GM21528 (cell line): ENCODE data around the gene APOA4.
"Not testable (repeated sequence)": the region's sequence is repeated elsewhere in the genome, so short reads cannot be mapped to it uniquely, and the experiment has no call there.

Experiments used
- ATAC-seq: cut with Tn5 transposase; IDR thresholded peaks from one replicate; pipeline ENCODE4 v1.9.1; 2021; ENCODE audit warnings: mild to moderate bottlenecking, moderate library complexity; ENCODE audit not compliant: unreplicated experiment, low FRiP score

The APOA4 gene

DNA sequence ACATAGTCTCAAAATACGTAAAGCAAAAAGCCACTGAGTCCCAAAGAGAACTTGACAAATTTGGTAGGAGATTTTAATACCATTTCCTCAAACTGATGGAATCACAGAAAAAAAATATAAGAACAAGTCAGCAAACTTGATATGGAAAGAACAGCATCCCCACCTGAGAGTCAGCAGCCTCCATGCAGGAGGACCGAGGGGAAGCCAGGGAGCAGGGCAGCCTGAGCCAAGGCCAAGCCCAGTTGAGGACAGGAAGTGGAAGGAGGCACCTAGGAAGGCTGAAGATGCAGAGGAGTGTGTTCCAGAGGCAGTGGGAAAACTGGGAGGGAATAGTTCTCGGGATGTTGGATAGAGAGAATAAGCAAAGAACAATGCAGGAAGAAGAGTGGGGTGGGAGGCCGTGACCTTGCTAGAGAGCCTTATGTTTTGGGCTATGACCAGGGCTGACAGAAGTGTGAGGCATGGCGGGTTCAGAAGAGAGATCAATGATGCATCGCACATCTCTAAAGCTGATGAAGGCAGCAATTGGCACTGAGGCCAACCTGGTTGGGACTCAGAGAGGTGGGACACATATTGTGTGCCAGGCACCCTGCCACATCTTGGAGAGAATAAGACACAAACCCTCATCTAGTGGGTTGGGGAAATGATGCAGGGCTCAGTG is 15.4 kb downstream of the APOA4 start:
- ATAC-seq = no peak

DNA sequence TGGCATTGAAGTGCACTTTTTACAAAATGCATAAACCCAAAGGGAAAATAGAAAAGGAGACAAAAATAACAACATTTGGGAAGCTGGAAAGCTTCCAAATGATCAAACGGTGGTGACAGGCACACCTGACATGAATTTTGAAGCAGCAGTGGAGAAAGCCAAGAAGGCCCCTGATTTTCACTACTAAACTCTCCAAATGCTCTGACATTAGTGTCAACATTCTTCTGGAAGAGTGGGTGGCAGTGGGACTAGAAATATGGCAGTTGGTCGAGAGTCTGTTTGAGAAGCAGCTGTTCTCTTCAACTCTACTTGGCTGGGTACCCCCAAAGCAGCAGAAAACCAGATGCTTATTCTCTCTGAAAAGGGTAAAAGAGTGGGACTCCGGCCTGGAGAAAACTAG is 19.1 kb downstream of the APOA4 start:
- ATAC-seq = no peak

DNA sequence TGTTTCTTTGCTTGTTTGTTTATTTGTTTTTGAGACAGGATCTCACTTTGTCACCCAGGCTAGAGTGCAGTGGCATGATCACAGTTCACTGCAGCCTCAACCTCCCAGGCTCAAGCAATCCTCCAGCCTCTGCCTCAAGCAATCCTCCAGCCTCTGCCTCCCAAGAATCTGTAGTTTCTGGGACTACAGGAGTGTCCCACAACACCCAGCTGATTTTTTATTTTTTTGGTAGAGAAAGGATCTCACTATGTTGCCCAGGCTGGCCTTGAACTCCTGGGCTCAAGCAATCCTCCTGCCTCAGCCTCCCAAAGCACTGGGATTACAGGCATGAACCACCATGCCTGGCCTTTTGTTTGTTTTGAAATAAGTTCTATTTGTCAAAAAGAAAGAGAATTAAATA is 21.4 kb downstream of the APOA4 start:
- ATAC-seq = not testable (repeated sequence)

DNA sequence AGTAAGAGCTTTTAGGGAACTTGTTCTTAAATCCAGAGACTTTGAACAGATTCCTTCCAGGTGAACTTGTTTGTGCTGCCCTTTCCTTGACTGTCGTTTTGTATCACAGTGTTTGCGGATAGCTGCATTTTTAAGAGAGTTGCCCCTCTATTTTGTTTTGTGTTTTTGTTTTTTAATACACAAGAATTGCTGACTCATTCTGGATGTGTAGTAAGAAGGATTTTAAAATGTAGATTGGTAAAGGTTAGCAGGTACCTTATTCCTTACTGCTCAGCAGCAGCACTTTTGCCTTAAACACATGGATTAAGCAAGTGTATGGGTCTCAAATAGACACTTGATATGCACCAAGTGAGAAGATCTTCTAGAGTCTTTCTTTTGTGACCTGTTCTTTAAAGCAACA is 22.5 kb downstream of the APOA4 start:
- no peak for ATAC-seq

DNA sequence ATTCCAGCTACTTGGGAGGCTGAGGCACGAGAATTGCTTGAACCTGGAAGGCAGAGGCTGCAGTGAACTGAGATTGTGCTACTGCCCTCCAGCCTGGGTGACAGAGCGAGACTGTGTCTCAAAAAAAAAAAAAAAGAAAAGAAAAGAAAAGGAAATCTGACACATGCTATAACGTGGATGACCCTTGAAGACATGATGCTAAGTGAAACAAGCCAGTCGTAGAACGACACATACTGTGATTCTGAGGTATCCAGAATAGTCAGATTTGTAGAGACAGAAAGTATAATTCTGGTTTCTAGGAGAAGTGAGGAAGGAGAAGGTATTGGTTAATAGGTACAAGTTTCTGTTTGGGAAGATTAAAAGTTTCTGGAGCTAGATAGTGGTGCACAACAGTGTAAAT is 24.7 kb downstream of the APOA4 start:
- no peak for ATAC-seq

DNA sequence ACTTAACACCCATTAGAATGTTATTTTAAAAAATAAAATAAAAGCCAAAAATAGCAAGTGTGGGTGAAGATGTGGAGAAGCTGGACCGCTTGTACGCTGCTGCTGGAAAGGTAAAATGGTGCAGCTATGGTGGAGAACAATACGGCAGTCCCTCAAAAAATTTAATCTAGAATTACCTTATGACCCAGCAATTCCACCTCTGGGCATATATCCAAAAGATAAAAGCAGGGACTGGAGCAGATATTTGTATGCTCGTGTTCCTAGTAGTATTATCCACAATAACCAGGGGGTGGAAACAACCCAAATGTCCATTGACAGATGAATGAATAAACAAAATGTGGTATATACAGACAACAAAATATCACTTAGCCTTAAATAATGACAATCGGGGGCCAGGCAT is 25.3 kb downstream of the APOA4 start:
- ATAC-seq = no peak

DNA sequence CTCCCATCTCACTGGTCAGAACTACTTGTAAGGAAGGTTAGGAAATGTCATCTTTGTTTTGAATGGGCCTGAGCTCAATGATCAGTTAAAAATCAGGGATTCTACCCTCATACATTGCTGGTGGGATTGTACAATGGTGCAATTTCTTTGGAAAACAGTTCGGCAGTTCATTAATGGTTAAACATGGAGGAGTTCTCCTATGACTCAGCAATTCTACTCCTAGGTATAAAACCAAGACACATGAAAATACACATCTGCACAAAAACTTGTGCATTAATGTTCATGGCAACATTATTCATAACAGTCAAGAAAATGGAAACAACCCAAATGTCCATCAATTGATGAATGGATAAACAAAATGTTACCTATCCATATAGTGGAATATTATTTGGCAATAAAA is 26.6 kb downstream of the APOA4 start:
- ATAC-seq = no peak

DNA sequence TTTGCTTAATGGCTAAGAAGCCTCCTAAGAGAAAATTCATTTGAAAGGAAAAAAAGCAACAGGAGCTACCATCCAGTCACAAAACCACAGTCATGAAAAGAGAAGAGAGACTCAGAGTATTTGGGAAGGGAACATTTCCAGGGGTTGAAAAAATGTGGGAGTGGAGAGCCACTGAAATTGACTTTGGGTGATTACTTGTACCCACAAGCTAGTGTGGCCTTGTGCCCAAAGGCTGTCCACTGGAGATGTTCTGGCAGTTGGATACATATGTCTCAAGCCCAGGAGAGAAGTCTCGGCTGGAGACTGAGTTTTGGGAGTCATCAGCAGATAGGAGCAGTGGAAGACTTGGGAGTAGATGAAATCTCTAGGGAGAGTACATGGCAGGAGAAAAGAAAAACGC is 28.3 kb downstream of the APOA4 start:
- ATAC-seq = no peak

DNA sequence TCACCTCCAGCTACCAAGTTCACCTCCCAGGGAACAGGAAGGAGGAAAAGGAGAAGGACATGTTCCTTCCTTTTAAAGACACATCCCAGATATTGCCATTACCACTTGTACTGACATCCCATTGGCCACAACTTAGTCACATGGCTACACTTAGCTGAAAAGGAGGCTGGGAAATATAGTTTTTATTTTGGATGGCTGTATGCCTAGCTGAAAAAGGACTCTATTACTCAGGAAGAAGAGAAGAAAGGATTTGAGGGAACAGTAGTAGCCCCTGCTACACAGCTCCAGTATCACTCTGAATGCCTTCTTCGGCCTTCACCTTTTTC is 29.4 kb downstream of the APOA4 start:
- ATAC-seq = no peak

DNA sequence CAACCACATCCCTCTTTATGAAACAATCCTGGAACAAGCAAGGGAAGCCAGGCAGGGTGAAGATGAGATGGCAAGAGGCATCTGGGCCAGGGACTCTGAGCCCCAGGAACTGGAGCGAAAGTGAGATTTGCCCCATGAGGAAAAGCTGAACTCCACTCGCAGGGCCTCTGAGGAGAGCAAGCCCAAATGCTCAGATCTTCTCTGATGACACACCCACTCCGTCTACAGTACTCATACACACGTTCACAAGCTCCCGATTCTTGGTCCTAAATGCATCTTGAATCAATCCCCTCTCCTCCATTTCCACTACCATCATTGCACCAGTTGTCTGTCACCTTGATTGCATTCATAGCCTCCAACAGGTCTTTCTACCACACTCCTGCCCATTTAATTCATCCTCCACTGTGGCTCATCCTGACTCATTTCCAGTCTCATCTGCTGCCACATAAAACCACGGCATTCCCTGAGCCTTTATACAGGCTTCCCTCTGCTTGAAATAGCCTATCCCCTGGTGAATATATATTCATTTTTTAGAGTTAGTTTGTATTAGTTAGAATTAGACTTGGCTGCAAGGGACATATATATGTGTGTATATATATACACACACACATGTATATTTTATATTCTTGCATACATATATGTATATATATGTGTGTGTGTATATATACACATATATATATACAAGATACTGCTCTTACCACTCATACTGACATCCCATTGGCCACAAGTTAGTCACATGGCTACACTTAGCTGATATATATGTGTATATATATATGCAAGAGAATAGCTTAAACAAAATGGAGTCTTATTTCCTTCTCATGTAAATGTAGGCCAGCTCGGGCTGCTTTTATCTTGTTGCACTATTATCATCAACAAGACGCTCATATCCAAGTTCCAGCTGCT is 30.0 kb downstream of the APOA4 start:
- no peak for ATAC-seq

DNA sequence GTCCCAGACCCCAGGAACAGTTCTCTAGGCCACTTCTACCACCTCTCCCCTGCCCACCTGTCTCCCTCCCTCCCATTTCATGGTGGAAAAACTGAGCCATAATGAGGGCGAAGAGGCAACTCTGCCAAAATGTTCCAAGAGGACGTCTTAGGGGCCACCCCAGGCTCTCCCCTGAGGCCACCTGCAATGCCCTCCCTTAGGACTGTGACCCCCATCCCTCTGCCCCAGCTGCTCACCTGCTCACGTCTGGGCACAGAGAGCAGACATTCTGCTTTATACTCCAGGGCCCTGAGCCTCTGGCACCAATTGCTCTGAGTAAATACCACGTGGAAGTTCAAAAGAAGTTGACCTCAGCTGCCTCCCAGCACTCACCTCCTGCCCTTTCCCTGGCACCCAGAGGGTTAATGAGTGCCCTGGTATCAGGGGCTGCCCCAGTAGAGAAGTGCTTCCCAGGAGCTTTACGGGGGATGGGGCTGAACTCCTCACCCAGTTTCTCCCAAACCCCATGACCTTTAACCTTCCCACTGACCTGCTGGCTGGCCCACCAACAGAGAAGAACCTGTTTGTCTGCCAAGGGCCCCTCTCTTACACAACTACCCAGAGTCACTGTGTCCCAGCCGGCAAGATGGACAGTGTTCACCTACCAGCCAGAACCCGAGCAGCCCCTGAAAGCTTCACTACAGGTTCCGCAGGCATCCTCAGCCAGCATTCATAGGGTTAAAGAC is 30.8 kb downstream of the APOA4 start:
- no peak for ATAC-seq

DNA sequence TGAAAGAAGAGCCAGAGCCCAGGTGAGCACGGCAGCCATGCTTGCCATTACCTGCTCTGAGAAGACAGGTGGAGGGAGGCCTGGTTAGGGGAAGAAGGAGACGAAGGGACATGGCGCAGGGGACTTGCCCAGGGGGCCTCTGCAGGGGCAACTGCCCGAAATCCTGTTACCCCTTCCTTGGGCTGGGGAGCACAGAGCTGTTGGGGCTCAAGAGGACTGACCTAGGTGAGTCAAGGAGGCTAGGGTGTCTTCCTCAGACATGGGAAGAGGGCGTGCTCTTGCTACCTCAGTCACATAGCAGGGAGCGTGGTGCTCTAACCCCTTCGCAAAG is 31.3 kb downstream of the APOA4 start, which contains the start of gene APOA5:
TSS of gene APOA5 (minus strand) at position 67 of the 331 bp plus-strand sequence. CDS start at position 48, 19 bp downstream.
- no peak for ATAC-seq

DNA sequence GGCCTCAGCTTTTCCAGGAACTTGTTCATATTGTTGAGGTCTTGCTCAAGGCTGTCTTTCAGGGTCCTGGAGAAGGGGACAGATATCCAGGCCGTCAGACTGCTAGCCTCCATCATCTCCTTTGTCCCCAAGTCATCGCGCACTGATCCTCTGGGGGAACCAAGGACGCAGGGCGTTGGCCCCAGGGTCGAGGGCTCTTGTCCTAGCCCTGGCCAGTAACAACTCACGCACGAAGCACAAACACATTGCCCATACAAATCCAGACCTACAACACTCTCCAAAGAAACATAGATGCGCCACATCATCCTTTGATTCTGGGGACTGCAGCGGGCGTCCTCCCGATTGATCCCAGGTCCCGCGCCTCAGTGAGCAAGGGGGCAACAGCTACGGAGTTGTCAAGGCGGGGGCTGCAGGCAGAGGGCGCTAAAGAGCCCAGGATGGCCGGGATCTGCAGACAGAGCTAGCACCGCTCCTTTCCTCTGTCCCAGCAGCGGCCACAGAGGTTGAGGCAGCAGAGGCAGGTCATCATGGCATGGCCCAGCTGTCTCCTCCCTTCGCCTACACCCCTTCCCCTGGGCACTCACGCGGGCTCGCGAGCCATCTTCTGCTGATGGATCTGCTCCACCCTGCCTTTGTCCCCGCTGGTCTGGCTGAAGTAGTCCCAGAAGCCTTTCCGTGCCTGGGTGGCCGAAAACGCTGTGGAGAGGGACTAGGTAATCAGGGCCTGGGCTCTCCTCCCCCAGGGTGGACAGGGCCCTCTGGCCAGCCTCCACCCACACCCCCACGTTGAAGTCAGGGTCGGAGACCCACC is 31.9 kb downstream of the APOA4 start:
- no peak for ATAC-seq

DNA sequence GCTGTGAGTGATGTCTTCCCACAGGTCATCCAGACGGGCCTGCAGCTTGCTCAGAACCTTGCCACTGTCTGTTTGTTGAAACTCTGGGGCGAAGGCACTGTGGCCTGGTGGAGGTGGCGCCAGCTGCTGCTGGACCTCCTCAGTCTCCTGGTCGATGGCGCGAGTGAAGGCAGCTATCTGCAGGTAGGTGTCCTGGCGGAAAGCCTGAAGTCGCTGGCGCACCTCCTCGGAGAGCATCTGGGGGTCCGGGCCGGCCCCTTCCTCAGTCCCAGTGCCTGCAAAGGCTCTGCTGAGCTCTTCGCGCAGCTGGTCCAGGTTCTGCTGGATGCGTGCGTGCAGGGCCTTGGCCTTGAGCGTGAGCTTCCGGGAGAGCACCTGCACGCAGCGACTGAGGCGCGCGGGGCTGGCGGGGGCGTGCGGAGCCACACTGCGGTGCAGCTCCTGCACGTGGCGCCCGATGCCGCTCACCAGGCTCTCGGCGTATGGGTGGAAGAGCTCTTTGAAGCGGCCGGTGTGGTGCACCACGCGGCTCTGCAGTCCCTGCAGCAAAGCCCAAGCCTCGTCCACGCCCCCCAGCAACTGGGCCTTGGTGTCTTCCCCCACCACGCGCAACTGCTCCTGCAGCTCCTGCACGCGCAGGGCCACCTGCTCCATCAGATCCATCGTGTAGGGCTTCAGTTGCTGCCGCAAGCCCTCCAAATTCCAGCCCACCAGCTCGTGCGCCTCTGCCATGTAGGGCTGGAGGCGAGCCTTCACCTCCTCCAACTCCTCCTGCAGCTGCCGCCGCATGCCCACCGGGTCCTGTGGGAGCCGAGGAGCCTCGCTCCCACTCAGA is 32.7 kb downstream of the APOA4 start:
- ATAC-seq = no peak

DNA sequence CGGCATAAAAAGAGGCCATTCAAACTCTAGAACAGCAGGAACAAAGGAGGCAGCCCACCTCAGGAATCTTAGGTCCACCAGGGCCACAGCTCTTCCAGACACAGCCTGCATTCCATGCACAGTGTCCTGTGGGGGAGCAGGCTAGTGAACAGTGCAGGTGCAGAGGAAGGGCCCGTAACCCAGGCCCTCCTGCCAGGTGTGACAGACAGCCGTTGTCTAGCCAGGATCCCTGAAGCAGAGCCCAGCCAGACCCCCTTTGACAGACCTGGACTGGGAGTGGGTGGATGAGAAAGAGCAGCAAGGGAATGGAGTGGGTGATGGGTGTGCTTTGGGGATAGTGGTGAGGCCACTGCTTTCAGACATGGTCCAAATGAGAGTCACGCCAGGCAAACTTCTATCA is 34.1 kb downstream of the APOA4 start:
- no peak for ATAC-seq

DNA sequence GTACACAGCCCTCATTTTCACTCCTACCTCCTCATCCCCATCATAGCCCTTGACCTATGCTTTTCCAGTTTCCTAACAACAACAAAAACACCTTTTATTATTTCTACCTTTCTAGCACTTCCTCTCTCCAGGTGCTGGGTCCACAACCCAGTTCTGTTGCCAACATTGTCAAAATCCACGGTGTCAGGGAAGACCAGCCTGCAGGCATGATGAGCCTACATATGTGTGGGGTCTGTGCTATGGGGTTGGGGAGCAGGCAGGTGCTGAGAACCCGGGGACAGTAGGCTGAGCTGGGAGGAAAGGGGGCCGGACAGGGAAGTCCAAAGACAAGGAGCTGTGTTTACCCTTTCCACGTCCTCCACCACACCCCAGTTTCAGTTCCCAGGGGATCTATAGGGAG is 34.6 kb downstream of the APOA4 start:
- no peak for ATAC-seq

DNA sequence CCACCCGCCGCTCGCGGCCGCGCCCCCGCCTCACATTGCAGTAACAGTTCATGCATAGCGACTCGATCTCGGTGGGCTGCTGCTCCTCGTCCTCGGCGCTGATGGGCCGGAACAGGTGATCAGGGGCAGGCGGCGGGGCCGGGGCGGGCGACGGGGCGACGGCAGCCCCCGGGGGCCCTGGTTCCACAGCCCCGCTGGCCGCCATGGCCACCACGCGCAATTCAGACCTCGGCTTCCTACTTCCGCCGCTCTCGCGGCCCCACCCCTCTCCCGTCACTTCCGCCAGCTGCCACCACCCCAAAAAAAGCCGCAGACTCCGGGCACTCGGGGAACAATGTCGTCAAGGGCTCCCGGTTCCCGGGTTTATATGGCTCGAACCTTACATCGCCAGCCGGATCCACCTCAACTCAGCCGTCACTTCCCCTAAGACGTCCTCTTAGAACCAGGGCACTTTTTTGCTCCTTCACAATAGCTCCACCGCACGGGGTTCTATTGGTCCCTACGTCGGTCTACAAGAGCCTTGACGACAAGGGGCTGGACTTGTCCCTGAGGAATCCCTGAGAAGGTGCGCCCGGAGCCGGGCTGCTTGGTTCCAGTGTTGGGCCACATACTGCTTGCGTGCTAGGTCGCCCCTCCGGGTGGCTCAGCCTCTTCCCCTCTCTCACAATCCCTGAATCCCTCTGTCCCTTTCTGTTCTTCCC is 35.2 kb downstream of the APOA4 start, which contains the start of gene ZPR1:
TSS of gene ZPR1 (minus strand) at position 238 of the 701 bp plus-strand sequence. CDS start at position 205, 33 bp downstream.
- peak; percentile 89 for ATAC-seq

DNA sequence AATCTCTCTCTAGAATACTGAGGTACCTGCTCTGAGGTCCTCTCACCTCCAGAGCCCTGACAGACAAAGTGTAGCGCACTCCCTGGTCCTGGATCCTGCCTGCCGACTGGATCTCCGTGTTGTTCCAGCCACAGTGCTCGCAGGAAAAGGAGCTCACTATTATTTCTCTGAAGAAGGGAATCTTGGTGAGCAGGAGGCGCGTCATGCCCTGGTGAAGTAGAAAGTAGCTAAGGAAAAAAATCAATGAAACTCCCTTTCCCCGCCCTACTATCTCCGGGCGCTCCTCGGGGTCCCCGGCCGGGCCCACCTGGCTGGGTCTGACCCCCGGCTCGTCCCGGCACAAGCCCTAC is 35.7 kb downstream of the APOA4 start:
- ATAC-seq = peak; percentile 14

DNA sequence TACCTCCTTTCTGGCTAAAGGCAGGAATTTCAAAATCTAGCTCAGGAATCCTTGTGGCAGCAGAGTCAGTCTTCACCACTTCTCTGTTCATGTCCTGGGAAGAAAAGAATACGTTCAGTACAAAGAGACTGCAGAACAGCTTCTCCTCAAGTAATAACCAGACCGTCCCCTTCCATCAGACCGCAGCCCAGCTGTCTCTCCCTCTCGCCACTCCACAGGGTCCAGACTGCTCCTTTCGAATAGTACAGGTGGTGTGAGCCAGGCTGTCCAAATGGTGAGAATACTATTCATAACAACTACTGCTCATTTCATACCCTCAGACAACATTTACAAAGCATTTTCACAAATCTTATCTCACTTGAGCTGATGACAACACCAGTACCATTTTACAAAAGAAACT is 36.1 kb downstream of the APOA4 start:
- no peak for ATAC-seq
